HepG2 (cell line): Measurements from ENCODE around the gene XPC. TPM values are rescaled to one million over a fixed set of nuclear protein-coding genes. Genes with fewer than 3 reads are reported as not detected.

Experiments used
- ATF1 ChIP-seq: IDR thresholded peaks from 2 replicates; pipeline ENCODE4 v1.6.1; 2016; ENCODE audit warnings: mild to moderate bottlenecking, control low read depth
- BRCA1 ChIP-seq: sonication (generic); formaldehyde crosslinking; IDR thresholded peaks from 2 replicates; pipeline ENCODE4 v1.4.0; 2020; ENCODE audit warnings: missing genetic modification reagents
- CCDC6 ChIP-seq: sonication (generic); formaldehyde crosslinking; IDR thresholded peaks from 2 replicates; pipeline ENCODE4 v1.8.1; 2022; ENCODE audit warnings: mild to moderate bottlenecking, missing genetic modification reagents, moderate library complexity
- HNF1A ChIP-seq, 2 experiments: sonication (generic) in 1 of 2; formaldehyde crosslinking in 1 of 2; IDR thresholded peaks; 2 replicates each; pipeline versions ENCODE4 v1.4.0 to v1.6.1; 2016 to 2020; ENCODE audit warnings: borderline replicate concordance in 1 of 2, low read depth in 1 of 2, mild to moderate bottlenecking in 1 of 2, missing genetic modification reagents in 1 of 2
- KLF12 ChIP-seq: sonication (generic); formaldehyde crosslinking; IDR thresholded peaks from 2 replicates; pipeline ENCODE4 v1.4.0; 2020; ENCODE audit warnings: missing genetic modification reagents, borderline replicate concordance
- MYC ChIP-seq: sonication (generic); formaldehyde crosslinking; IDR thresholded peaks from 2 replicates; pipeline ENCODE4 v1.9.0; 2021; ENCODE audit warnings: missing genetic modification reagents, borderline replicate concordance
- NFYC ChIP-seq: IDR thresholded peaks from 2 replicates; pipeline ENCODE4 v1.6.1; 2016; ENCODE audit warnings: missing genetic modification reagents, missing compliant biosample characterization
- POLR2G ChIP-seq: fragments of 200-400 bp; formaldehyde crosslinking; IDR thresholded peaks from 2 replicates; pipeline ENCODE4 v1.6.1; 2018; ENCODE audit warnings: mild to moderate bottlenecking, low read depth, low read length, moderate library complexity
- RARG ChIP-seq: sonication (generic); formaldehyde crosslinking; IDR thresholded peaks from 2 replicates; pipeline ENCODE4 v1.4.0; 2020; ENCODE audit warnings: low read depth, mild to moderate bottlenecking, missing genetic modification reagents
- SALL1 ChIP-seq: sonication (generic); formaldehyde crosslinking; IDR thresholded peaks from 2 replicates; pipeline ENCODE4 v1.8.0; 2022; ENCODE audit warnings: mild to moderate bottlenecking, missing genetic modification reagents
- YEATS2 ChIP-seq: sonication (generic); formaldehyde crosslinking; IDR thresholded peaks from 2 replicates; pipeline ENCODE4 v1.4.0; 2020; ENCODE audit warnings: missing genetic modification reagents, borderline replicate concordance
- YEATS4 ChIP-seq: sonication (generic); formaldehyde crosslinking; IDR thresholded peaks from 2 replicates; pipeline ENCODE4 v1.4.0; 2020; ENCODE audit warnings: missing genetic modification reagents, borderline replicate concordance
- ZHX1 ChIP-seq: sonication (generic); formaldehyde crosslinking; IDR thresholded peaks from 2 replicates; pipeline ENCODE4 v1.8.1; 2022; ENCODE audit warnings: low read depth, mild to moderate bottlenecking, missing genetic modification reagents
- ZNF224 ChIP-seq: sonication (generic); formaldehyde crosslinking; IDR thresholded peaks from 2 replicates; pipeline ENCODE4 v1.5.0; 2020; ENCODE audit warnings: mild to moderate bottlenecking, missing genetic modification reagents
- ZNF329 ChIP-seq: sonication (generic); formaldehyde crosslinking; IDR thresholded peaks from 2 replicates; pipeline ENCODE4 v1.9.0; 2021; ENCODE audit warnings: low read depth, mild to moderate bottlenecking, missing genetic modification reagents
- ZNF34 ChIP-seq: sonication (generic); formaldehyde crosslinking; IDR thresholded peaks from 2 replicates; pipeline ENCODE4 v1.4.0; 2020; ENCODE audit warnings: mild to moderate bottlenecking, missing genetic modification reagents, borderline replicate concordance
- ZNF350 ChIP-seq: sonication (generic); formaldehyde crosslinking; IDR thresholded peaks from 2 replicates; pipeline ENCODE4 v1.4.0; 2020; ENCODE audit warnings: mild to moderate bottlenecking, low read depth, missing genetic modification reagents, borderline replicate concordance
- ZNF878 ChIP-seq: sonication (generic); formaldehyde crosslinking; IDR thresholded peaks from 2 replicates; pipeline ENCODE4 v1.8.1; 2023; ENCODE audit warnings: mild to moderate bottlenecking, missing genetic modification reagents, moderate library complexity
- polyA plus RNA-seq, 8 experiments: library from polyadenylated mRNA; depleted of rRNA in 3 of 8; stranded (reverse) in 7 of 8; unstranded in 1 of 8; fragments of >200 nt; fragmentation: Illumina TruSeq in 4 of 8; extraction: Trizol in 4 of 8; gene quantifications; 2 replicates each; pipeline versions ENCODE4 v1.2.1 to v1.2.3, GENCODE V29; 2011 to 2016; ENCODE audit warnings: low read depth in 4 of 8, missing spikeins in 1 of 8, mixed read lengths in 1 of 8; ENCODE audit not compliant: insufficient read depth in 1 of 8
- total RNA-seq, 5 experiments: library from RNA; depleted of rRNA; stranded (reverse); fragments of >200 nt; fragmentation: Illumina TruSeq; extraction: Trizol; gene quantifications; 2 replicates each; pipeline ENCODE4 v1.2.3, GENCODE V29; 2016; ENCODE audit warnings: low read depth in 1 of 5
- TF ChIP-seq, protein P1 (sequence below): sonication (generic); formaldehyde crosslinking; IDR thresholded peaks from 2 replicates; pipeline ENCODE4 v1.5.0; 2020; ENCODE audit warnings: missing genetic modification reagents
- TF ChIP-seq, protein P2 (sequence below): sonication (generic); formaldehyde crosslinking; IDR thresholded peaks from 2 replicates; pipeline ENCODE4 v1.8.1; 2023; ENCODE audit warnings: mild to moderate bottlenecking, moderate library complexity, missing genetic modification reagents

Gene XPC
- total and polyA plus RNA-seq, 2 of the 13 experiments (the other 11 are each of a cell fraction or from before 2014, with no cell fraction given), result 9.4 to 24.1 TPM

GRCh38 chr3:14124615-14125192, 53.7 kb downstream of the XPC start, which contains the start of the genes CHCHD4 and TMEM43 (continued):
- no peak; the same call in 1 of the 2 replicates for TF ChIP-seq HNF1A (IDR thresholded peaks at IDR 0.05; ENCODE audit: low read depth)
- TF ChIP-seq HNF1A (CRISPR knock-in tag; IDR thresholded peaks at IDR 0.05; ENCODE audit: borderline replicate concordance), result peak; percentile 53; the same call in 1 of the 2 replicates
- TF ChIP-seq YEATS4 (CRISPR knock-in tag), result peak; percentile 81; the same call in 1 of the 2 replicates
- TF ChIP-seq RARG (CRISPR knock-in tag), result no peak
- TF ChIP-seq ZNF329 (CRISPR knock-in tag), result 0 out of 2 replicates have a peak, but pooled peaks have one; percentile 67
- peak; percentile 46 for TF ChIP-seq KLF12 (CRISPR knock-in tag)
- peak; percentile 60; the same call in 1 of the 2 replicates for TF ChIP-seq ZNF350
- TF ChIP-seq ZNF34 (CRISPR knock-in tag), result peak; percentile 86
- no peak for TF ChIP-seq ZNF878 (CRISPR knock-in tag)
- TF ChIP-seq BRCA1 (CRISPR knock-in tag), result peak; percentile 14; the same call in 1 of the 2 replicates
- no peak; the same call in 1 of the 2 replicates for TF ChIP-seq CCDC6 (CRISPR knock-in tag)
- no peak for TF ChIP-seq ZHX1 (CRISPR knock-in tag)
- peak; percentile 75 for TF ChIP-seq MYC
- peak; percentile 63; the same call in 1 of the 2 replicates for TF ChIP-seq YEATS2
- TF ChIP-seq, protein P1, sequence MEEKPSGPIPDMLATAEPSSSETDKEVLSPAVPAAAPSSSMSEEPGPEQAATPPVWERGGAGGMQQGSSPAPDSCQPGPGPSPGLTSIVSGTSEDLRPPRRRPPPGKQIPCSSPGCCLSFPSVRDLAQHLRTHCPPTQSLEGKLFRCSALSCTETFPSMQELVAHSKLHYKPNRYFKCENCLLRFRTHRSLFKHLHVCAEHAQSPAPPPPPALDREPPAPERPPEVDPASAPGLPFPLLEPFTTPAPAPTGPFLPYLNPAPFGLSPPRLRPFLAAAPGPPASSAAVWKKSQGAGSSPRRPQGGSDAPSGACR, result no peak
- TF ChIP-seq SALL1 (CRISPR knock-in tag), result peak; percentile 51
- peak; percentile 43 for TF ChIP-seq NFYC
- TF ChIP-seq, protein P2, sequence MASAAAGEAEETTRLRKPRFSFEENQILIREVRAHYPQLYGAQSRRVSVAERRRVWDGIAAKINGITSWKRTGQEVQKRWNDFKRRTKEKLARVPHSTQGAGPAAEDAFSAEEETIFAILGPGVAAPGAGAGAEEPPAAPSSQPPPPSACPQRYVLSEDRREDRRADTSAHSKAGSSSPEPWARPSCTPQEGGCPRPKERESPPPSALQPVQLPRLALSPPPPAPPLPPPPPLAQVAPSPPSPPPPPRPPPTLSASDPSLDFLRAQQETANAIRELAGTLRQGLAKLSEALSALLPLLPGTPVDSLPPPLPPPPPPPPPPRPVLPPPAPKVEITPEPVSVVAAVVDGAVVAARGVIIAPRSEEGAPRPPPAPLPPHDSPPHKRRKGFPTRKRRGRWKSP (CRISPR knock-in tag), result peak; percentile 85
- peak; percentile 69 for TF ChIP-seq POLR2G
- TF ChIP-seq ATF1 (CRISPR knock-in tag), result no peak
- no peak for TF ChIP-seq ZNF224 (CRISPR knock-in tag)
